GM12864 (cell line): ENCODE measurements around the gene EPB41L4B.

Source experiments
- DNase-seq: peaks from one replicate; pipeline ENCODE4 v3.0.0-alpha.2; 2011; ENCODE audit warnings: low read depth
- H3K4me3 ChIP-seq: 2 replicates; pipeline ENCODE4 v1.5.1; 2011; ENCODE audit warnings: mild to moderate bottlenecking, low read depth, low read length, control low read depth
- CTCF ChIP-seq: IDR thresholded peaks from 2 replicates; pipeline ENCODE4 v1.5.1; 2011; ENCODE audit warnings: low read depth, mild to moderate bottlenecking, moderate library complexity, low read length, control low read depth, inconsistent platforms; ENCODE audit errors: missing control alignments

Gene EPB41L4B

GRCh38 chr9:109276469-109277440 is 44.1 kb downstream of the EPB41L4B start:
- H3K4me3 ChIP-seq = no peak overlapping the region
- DNase-seq = no peak
- no peak for TF ChIP-seq CTCF

- no peak for TF ChIP-seq CTCF
- no peak for DNase-seq
- H3K4me3 ChIP-seq = no peak overlapping the region
These were observed 45.8 kb downstream of the EPB41L4B start for GRCh38 chr9:109274884-109275730.

- TF ChIP-seq CTCF = no peak
- DNase-seq = no peak
- H3K4me3 ChIP-seq = no peak overlapping the region
These were observed 47.0 kb downstream of the EPB41L4B start for GRCh38 chr9:109273869-109274268.

- no peak overlapping the region for H3K4me3 ChIP-seq
- TF ChIP-seq CTCF = no peak
- DNase-seq = no peak
These were observed 48.1 kb downstream of the EPB41L4B start for GRCh38 chr9:109272745-109273144.

- H3K4me3 ChIP-seq = no peak overlapping the region
- TF ChIP-seq CTCF = no peak
- no peak for DNase-seq
These were observed 48.8 kb downstream of the EPB41L4B start for GRCh38 chr9:109272045-109272444.

- DNase-seq = no peak
- TF ChIP-seq CTCF = no peak
- no peak overlapping the region for H3K4me3 ChIP-seq
These were observed 49.6 kb downstream of the EPB41L4B start for GRCh38 chr9:109270971-109271925.
